ENCODE results near the gene ZBTB39. TPM values are rescaled to one million over a fixed set of nuclear protein-coding genes. Genes with fewer than 3 reads are reported as not detected.

Gene ZBTB39
- total RNA-seq, 1 donor, result 5.2 TPM

GRCh38 chr12:57010627-57011247 is 4.4 kb upstream of the ZBTB39 start:
- DNase-seq (ENCODE audit: low read depth), result no peak
- TF ChIP-seq CTCF (IDR thresholded peaks at IDR 0.05; ENCODE audit: insufficient read depth, low read length), result no peak
- no peak overlapping the region for H3K4me3 ChIP-seq (ENCODE audit: low read depth, low read length)

DNA sequence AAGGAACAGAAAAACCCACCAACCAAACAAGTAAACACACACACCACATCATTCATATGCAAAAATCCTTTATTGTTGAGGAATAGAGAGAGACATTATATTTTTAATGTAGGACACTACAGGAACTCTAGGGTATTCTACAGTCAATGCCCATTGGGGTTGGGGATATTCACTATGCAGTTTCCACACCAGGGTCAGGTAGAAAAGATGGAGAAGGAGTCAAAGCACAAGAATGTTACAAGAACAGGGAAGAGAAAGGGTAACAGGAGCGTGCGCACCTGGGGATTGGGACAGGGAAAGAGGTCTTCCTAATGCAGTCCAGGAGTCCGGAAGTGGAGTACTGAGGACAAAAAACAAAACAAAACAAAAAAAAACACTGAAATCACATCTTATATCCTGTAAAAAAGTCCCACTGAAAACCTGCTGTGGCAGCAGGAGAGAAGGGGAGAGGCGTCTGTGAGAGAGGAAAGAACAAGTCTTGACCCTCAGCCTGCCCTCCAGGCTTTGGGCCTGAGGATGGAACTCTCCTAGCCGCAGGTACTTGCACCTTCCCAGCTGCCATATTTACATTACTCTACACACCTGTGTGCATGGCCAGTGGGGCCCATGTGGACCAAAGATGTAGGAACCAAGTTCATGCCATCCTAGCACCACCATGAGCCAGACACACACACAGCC is 3.7 kb upstream of the ZBTB39 start:
- H3K4me3 ChIP-seq (ENCODE audit: low read depth, low read length), result no peak overlapping the region
- TF ChIP-seq CTCF (IDR thresholded peaks at IDR 0.05; ENCODE audit: insufficient read depth, low read length), result no peak
- no peak for DNase-seq (ENCODE audit: low read depth)

GRCh38 chr12:57008178-57008577 is 1.8 kb upstream of the ZBTB39 start:
- no peak overlapping the region for H3K4me3 ChIP-seq (ENCODE audit: low read depth, low read length)
- peak; percentile 84 for DNase-seq (ENCODE audit: low read depth)
- TF ChIP-seq CTCF (IDR thresholded peaks at IDR 0.05; ENCODE audit: insufficient read depth, low read length), result peak; percentile 77

DNA sequence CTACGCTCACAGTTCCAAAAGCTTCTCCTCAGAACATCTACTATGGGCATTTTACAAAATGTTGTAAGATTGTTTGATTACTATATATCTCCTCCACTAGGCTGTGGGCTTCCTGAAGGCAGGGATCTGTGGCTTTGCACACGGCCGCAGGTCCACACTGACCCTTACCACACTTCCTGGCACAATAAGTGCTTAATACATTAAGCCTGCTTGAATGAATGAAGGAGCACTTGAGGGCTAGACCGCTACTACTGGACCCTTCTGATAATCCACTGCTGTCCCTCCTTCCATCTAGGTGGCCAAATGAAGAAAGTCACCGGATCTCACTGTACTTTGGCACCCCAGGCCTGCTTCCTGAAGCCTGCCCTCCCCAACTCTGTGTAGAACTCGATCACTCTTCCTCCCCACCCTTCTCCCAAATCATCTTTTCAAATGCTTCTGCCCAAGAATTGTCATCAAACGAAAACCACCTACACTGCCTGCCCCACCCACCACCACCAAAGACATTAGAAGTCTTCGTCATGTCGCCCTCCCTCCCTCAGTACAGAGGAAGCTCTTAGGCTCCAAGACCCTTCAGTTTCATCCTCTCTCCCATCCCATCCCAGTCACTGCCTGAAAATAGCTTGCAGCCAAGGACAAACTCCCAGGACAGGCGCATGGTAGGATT is 596 bp upstream of the ZBTB39 start:
- DNase-seq (ENCODE audit: low read depth), result no peak
- peak overlapping the region; percentile 49 for H3K4me3 ChIP-seq (ENCODE audit: low read depth, low read length)
- no peak for TF ChIP-seq CTCF (IDR thresholded peaks at IDR 0.05; ENCODE audit: insufficient read depth, low read length)

DNA sequence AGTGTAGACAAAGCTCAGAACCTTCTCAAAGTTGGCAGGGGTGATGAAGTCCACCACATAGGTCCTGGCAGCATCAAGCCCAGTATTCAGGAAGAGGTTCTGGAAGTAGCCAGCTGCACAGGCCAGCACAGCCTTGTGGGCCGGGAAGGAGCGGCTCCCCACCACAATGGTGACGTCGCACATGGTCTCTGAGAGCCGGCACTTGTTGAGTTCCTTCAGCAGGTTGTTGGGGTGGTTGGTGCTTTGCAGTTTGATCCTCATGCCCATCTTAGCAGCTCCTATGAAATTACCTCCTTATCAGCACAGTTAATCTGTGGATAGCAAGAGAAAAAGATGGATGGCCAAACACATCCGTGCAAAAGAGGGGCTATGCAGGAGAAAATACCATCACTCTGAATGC is 1.7 kb downstream of the ZBTB39 start:
- peak overlapping the region; percentile 10 for H3K4me3 ChIP-seq (ENCODE audit: low read depth, low read length)
- no peak for DNase-seq (ENCODE audit: low read depth)
- no peak for TF ChIP-seq CTCF (IDR thresholded peaks at IDR 0.05; ENCODE audit: insufficient read depth, low read length)

GRCh38 chr12:57003395-57003794 is 3.0 kb downstream of the ZBTB39 start:
- TF ChIP-seq CTCF (IDR thresholded peaks at IDR 0.05; ENCODE audit: insufficient read depth, low read length), result no peak
- no peak overlapping the region for H3K4me3 ChIP-seq (ENCODE audit: low read depth, low read length)
- no peak for DNase-seq (ENCODE audit: low read depth)

All from fibroblast of the aortic adventitia (primary cell).